Lung (tissue), 12 donors: ENCODE data around the gene TPSD1. TPM values are rescaled to one million over a fixed set of nuclear protein-coding genes. Genes with fewer than 3 reads are reported as not detected.

ENCODE experiments used
- ATAC-seq: fragments of 200-7000 bp; cut with Tn5 transposase; one replicate; pipeline ENCODE4 v1.9.1; 2020; ENCODE audit warnings: moderate number of reproducible peaks; ENCODE audit not compliant: insufficient read depth, low FRiP score
- DNase-seq, 3 donors: peaks; one replicate each; pipeline ENCODE4 v3.0.0-alpha.2; 2013 to 2017
- H3K27ac ChIP-seq, 2 donors: one replicate each; pipeline ENCODE4 v1.5.1; 2013; ENCODE audit warnings: mild to moderate bottlenecking in 2 of 2, moderate library complexity in 2 of 2, control low read depth in 1 of 2, inconsistent platforms in 1 of 2, low read depth in 1 of 2, low read length in 1 of 2
- H3K27me3 ChIP-seq, 3 donors: one replicate each; pipeline ENCODE4 v1.5.1; 2013; ENCODE audit warnings: low read length in 2 of 3; ENCODE audit not compliant: control insufficient read depth in 3 of 3, insufficient read depth in 3 of 3
- H3K36me3 ChIP-seq, 4 donors: one replicate each; pipeline ENCODE4 v1.5.1; 2013; ENCODE audit warnings: low read length in 4 of 4, mild to moderate bottlenecking in 1 of 4, moderate library complexity in 1 of 4; ENCODE audit not compliant: control insufficient read depth in 4 of 4, insufficient read depth in 4 of 4
- H3K4me1 ChIP-seq, 5 donors: one replicate each; pipeline ENCODE4 v1.5.1; 2013; ENCODE audit warnings: low read length in 5 of 5, mild to moderate bottlenecking in 2 of 5, moderate library complexity in 1 of 5; ENCODE audit not compliant: control insufficient read depth in 5 of 5, insufficient read depth in 5 of 5
- H3K4me3 ChIP-seq: one replicate; pipeline ENCODE4 v1.5.1; 2013; ENCODE audit warnings: mild to moderate bottlenecking, control low read depth, moderate library complexity
- H3K9ac ChIP-seq, 2 donors: one replicate each; pipeline ENCODE4 v1.5.1; 2013; ENCODE audit warnings: low read length in 2 of 2, control low read depth in 1 of 2; ENCODE audit not compliant: insufficient read depth in 1 of 2
- H3K9me3 ChIP-seq, 4 donors: one replicate each; pipeline ENCODE4 v1.5.1; 2013; ENCODE audit warnings: low read length in 3 of 4, mild to moderate bottlenecking in 1 of 4, moderate library complexity in 1 of 4; ENCODE audit not compliant: control insufficient read depth in 4 of 4, insufficient read depth in 3 of 4
- CTCF ChIP-seq: IDR thresholded peaks from 2 replicates; pipeline ENCODE4 v1.5.1; 2012; ENCODE audit warnings: mild to moderate bottlenecking; ENCODE audit errors: control extremely low read depth, extremely low read depth
- WGBS, 2 donors: extraction: QIAGEN DNeasy Blood & Tissue Kit; methylation state at CpG; one replicate each; pipeline ENCODE4 v1.1.7; 2013; 5-methylcytosine and 5-hydroxymethylcytosine counted together
- polyA plus RNA-seq, 2 donors: library from polyadenylated mRNA; stranded (reverse); fragments of 200-250 nt; gene quantifications; one replicate each; pipeline ENCODE4 v1.2.1, GENCODE V29; 2013
- total RNA-seq, 2 donors: library from RNA; depleted of rRNA in 1 of 2; stranded (reverse); fragments of >200 nt in 1 of 2; gene quantifications; one replicate each; pipeline ENCODE4 v1.2.1, GENCODE V29; 2014 to 2021
- donor health status: control.
- donor health status: control.
- donor health status: Bipolar disorder and iron deficiency.
- donor health status: healthy.
- donor health status: DM: yes; HTN: yes; CAD: no.

Gene TPSD1
- total and polyA plus RNA-seq, 4 donors, result 0.54 to 7.0 (median 2.9) TPM; not detected in 1

DNA sequence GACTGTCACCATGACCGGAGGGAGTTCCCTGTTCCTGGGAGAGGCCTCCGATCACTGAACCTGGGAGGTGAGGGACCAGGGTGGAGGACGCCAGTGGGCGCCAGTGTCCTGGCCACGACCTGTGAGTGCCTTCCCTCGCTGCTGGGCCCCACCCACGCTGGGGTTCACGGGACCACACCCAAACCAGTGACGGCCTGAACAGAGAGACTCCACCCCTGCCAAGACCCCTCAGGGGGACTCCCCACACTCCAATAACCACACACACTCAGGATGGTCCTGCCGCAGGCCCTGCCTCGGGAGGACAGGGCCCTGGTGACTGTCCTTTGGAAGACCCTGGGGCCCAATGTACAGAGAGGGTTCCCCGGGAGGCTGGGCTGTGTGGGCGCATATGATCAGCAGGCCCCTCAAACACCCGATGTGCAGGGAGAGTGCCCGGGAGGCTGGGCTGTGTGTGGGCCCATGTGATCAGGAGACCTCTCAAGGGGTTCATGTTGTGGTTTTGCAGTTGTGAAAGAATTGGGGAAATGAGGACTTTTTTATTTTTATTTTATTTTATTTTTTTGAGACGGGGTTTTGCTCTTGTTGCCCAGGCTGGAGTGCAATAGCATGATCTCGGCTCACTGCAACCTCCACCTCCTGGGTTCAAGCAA, 26.6 kb downstream of the TPSD1 start:
- Histone ChIP-seq H3K27ac (no peak overlapping the region), H3K9me3 (no peaks in the 10 kb centered on the region), H3K4me1 (peaks cover 0 to 3% (median 0%) of the 10 kb centered on the region in 5 donors), H3K27me3 (peaks cover 3 to 8% (median 4%) of the 10 kb centered on the region in 3 donors), H3K36me3 (no peaks in the 10 kb centered on the region), H3K4me3 (no peak overlapping the region), H3K9ac (no peak overlapping the region)
- DNase-seq, result no peak
- no peak for TF ChIP-seq CTCF
- 64 to 65% methylated on average over 17 of the region's 17 CpGs for WGBS, 2 donors
- no peak for ATAC-seq

GRCh38 chr16:1283296-1283695, 27.4 kb downstream of the TPSD1 start:
- Histone ChIP-seq H3K9me3 (peaks cover 0 to 3% (median 0%) of the 10 kb centered on the region in 4 donors), H3K27me3 (peaks cover 8 to 11% (median 9%) of the 10 kb centered on the region in 3 donors), H3K9ac (no peak overlapping the region), H3K36me3 (no peaks in the 10 kb centered on the region), H3K4me3 (no peak overlapping the region), H3K27ac (no peak overlapping the region), H3K4me1 (peaks cover 0 to 3% (median 0%) of the 10 kb centered on the region in 5 donors)
- DNase-seq (no peak), ATAC-seq (no peak)
- 30 to 34% methylated on average over 17 of the region's 17 CpGs for WGBS, 2 donors
- TF ChIP-seq CTCF, result no peak

GRCh38 chr16:1283996-1284616, 28.2 kb downstream of the TPSD1 start:
- no peak for DNase-seq
- Histone ChIP-seq H3K27ac (no peak overlapping the region), H3K36me3 (no peaks in the 10 kb centered on the region), H3K9ac (no peak overlapping the region), H3K4me3 (no peak overlapping the region), H3K4me1 (no peaks in the 10 kb centered on the region), H3K9me3 (peaks cover 0 to 3% (median 0%) of the 10 kb centered on the region in 4 donors), H3K27me3 (peaks cover 5 to 17% (median 9%) of the 10 kb centered on the region in 3 donors)
- no peak for TF ChIP-seq CTCF
- WGBS, 2 donors, result 70 to 71% methylated on average over 10 to 16 of the region's 16 CpGs
- no peak for ATAC-seq
